IMR-90 (cell line): Measurements from ENCODE around the gene LMOD1. TPM values are rescaled to one million over a fixed set of nuclear protein-coding genes. Genes with fewer than 3 reads are reported as not detected.

ENCODE experiments used
- ATAC-seq: fragments of 200-7000 bp; cut with Tn5 transposase; 2 replicates; pipeline ENCODE4 v1.9.1; 2020; ENCODE audit warnings: low read depth, mild to moderate bottlenecking, moderate library complexity
- BruUV-seq: library from RNA; stranded (reverse); fragments of 400-500 nt; replicated peaks from 2 replicates; lab custom pipeline; 2021; lab: Mats Ljungman, UMichigan
- CTCF ChIA-PET: fragments of 300-600 bp; formaldehyde crosslinking; extraction: SDS; loops from one replicate; lab custom pipeline; 2021; ENCODE audit warnings: antibody characterized with exemption; lab: Yijun Ruan, JAX
- POLR2A ChIA-PET: fragments of 300-600 bp; sonication (Branson Sonifier 250); formaldehyde crosslinking; loops from one replicate; lab custom pipeline; 2022; ENCODE audit warnings: antibody characterized with exemption; ENCODE audit not compliant: unreplicated experiment; lab: Charles Lee
- DNase-seq: peaks from one replicate; pipeline ENCODE4 v3.0.0; 2013
- H2AFZ ChIP-seq: replicated peaks from 2 replicates; pipeline ENCODE3; 2013; ENCODE audit warnings: low read length, mild to moderate bottlenecking; ENCODE audit not compliant: poor library complexity
- H2AK5ac ChIP-seq: 2 replicates; pipeline ENCODE4 v1.6.1; 2013; ENCODE audit warnings: low read depth, low read length, inconsistent platforms
- H2AK9ac ChIP-seq: replicated peaks from 2 replicates; pipeline ENCODE3; 2013; ENCODE audit warnings: mild to moderate bottlenecking, low read depth, low read length, moderate library complexity; ENCODE audit not compliant: poor library complexity
- H2BK120ac ChIP-seq: 2 replicates; pipeline ENCODE4 v1.6.1; 2013; ENCODE audit warnings: low read depth, low read length, inconsistent platforms
- H2BK15ac ChIP-seq: 3 replicates; pipeline ENCODE4 v1.6.1; 2013; ENCODE audit warnings: low read depth, low read length, inconsistent platforms
- H2BK20ac ChIP-seq: 2 replicates; pipeline ENCODE4 v1.6.1; 2013; ENCODE audit warnings: low read depth, mild to moderate bottlenecking, inconsistent platforms, low read length, moderate library complexity
- H2BK5ac ChIP-seq: 2 replicates; pipeline ENCODE4 v1.6.1; 2013; ENCODE audit warnings: mild to moderate bottlenecking, low read depth, low read length, inconsistent platforms; ENCODE audit not compliant: poor library complexity, severe bottlenecking
- H3K14ac ChIP-seq: replicated peaks from 2 replicates; pipeline ENCODE4 v1.6.1; 2013; ENCODE audit warnings: low read depth, low read length, inconsistent platforms
- H3K18ac ChIP-seq: 2 replicates; pipeline ENCODE4 v1.6.1; 2013; ENCODE audit warnings: low read depth, low read length, control low read depth
- H3K23ac ChIP-seq: 2 replicates; pipeline ENCODE4 v1.6.1; 2013; ENCODE audit warnings: low read depth, low read length, inconsistent platforms
- H3K27ac ChIP-seq: 2 replicates; pipeline ENCODE4 v1.5.1; 2013; ENCODE audit warnings: mild to moderate bottlenecking, control low read depth, low read length; ENCODE audit not compliant: insufficient read depth
- H3K27me3 ChIP-seq: 2 replicates; pipeline ENCODE4 v1.6.1; 2013; ENCODE audit warnings: low read length; ENCODE audit not compliant: control insufficient read depth, insufficient read depth
- H3K36me3 ChIP-seq: 2 replicates; pipeline ENCODE4 v1.6.1; 2013; ENCODE audit warnings: low read length, mixed read lengths; ENCODE audit not compliant: control insufficient read depth, insufficient read depth
- H3K4ac ChIP-seq: 2 replicates; pipeline ENCODE4 v1.6.1; 2013; ENCODE audit warnings: low read depth, low read length, inconsistent platforms
- H3K4me1 ChIP-seq: 2 replicates; pipeline ENCODE4 v1.6.1; 2013; ENCODE audit warnings: low read length, mixed read lengths; ENCODE audit not compliant: control insufficient read depth, insufficient read depth
- H3K4me2 ChIP-seq: 2 replicates; pipeline ENCODE4 v1.6.1; 2013; ENCODE audit warnings: low read depth, mild to moderate bottlenecking, control low read depth, low read length, moderate library complexity
- H3K4me3 ChIP-seq: 2 replicates; pipeline ENCODE4 v1.5.1; 2013; ENCODE audit warnings: low read depth, mild to moderate bottlenecking, control low read depth, low read length, moderate library complexity; ENCODE audit not compliant: insufficient read depth
- H3K56ac ChIP-seq: 2 replicates; pipeline ENCODE4 v1.6.1; 2013; ENCODE audit warnings: low read length, inconsistent platforms; ENCODE audit not compliant: insufficient read depth; ENCODE audit errors: extremely low read depth
- H3K79me1 ChIP-seq, 2 experiments: 2 replicates each; pipeline ENCODE4 v1.6.1; 2013; ENCODE audit warnings: low read length in 2 of 2, inconsistent platforms in 1 of 2, low read depth in 1 of 2
- H3K9ac ChIP-seq: 2 replicates; pipeline ENCODE4 v1.6.1; 2013; ENCODE audit warnings: low read depth, low read length, control low read depth
- H3K9me1 ChIP-seq: 2 replicates; pipeline ENCODE4 v1.6.1; 2013; ENCODE audit warnings: low read length, inconsistent platforms; ENCODE audit not compliant: insufficient read depth
- H3K9me3 ChIP-seq: 2 replicates; pipeline ENCODE4 v1.6.1; 2013; ENCODE audit warnings: low read length; ENCODE audit not compliant: control insufficient read depth, insufficient read depth
- H4K20me1 ChIP-seq: 2 replicates; pipeline ENCODE4 v1.6.1; 2013; ENCODE audit warnings: low read length, inconsistent platforms; ENCODE audit not compliant: insufficient read depth
- H4K5ac ChIP-seq: 2 replicates; pipeline ENCODE4 v1.6.1; 2013; ENCODE audit warnings: mild to moderate bottlenecking, low read depth, low read length, control low read depth
- H4K8ac ChIP-seq, 2 experiments: 2 replicates each; pipeline ENCODE4 v1.6.1; 2013; ENCODE audit warnings: low read depth in 2 of 2, low read length in 2 of 2, control low read depth in 1 of 2, inconsistent platforms in 1 of 2
- H4K91ac ChIP-seq: 2 replicates; pipeline ENCODE4 v1.6.1; 2013; ENCODE audit warnings: low read depth, low read length, inconsistent platforms; ENCODE audit not compliant: insufficient read depth
- CTCF ChIP-seq: conservative IDR thresholded peaks from 2 replicates; pipeline ENCODE4 v1.5.1; 2012; ENCODE audit warnings: mild to moderate bottlenecking, low read depth, low read length, improper control_type of control experiment
- POLR2A ChIP-seq: IDR thresholded peaks from 2 replicates; pipeline ENCODE4 v1.6.1; 2012; ENCODE audit warnings: mild to moderate bottlenecking, low read depth, low read length
- SMC3 ChIP-seq: fragments of 150-350 bp; IDR thresholded peaks from 2 replicates; pipeline ENCODE4 v1.6.1; 2016; ENCODE audit warnings: low read depth, mild to moderate bottlenecking, antibody characterized with exemption, low read length, moderate library complexity
- WGBS, 2 experiments: methylation state at CpG; one replicate each; pipeline versions ENCODE4 v1.1.5 to v1.1.7; 2013; ENCODE audit warnings: missing lambda C conversion rate in 2 of 2; ENCODE audit not compliant: insufficient read length in 1 of 2; ENCODE audit errors: extremely low coverage in 2 of 2; 5-methylcytosine and 5-hydroxymethylcytosine counted together
- dilution Hi-C: fragments of 300-500 bp; cut with HindIII; formaldehyde crosslinking; loops from one replicate; pipeline ENCODE4 v1.14.3; 2018; ENCODE audit warnings: low sequenced_read_pairs; ENCODE audit not compliant: unreplicated experiment
- in situ Hi-C: fragments of 300-500 bp; cut with MboI; formaldehyde crosslinking; loops from 3 replicates; pipeline ENCODE4 v1.14.3; 2019; ENCODE audit warnings: low sequenced_read_pairs, inconsistent platforms, mixed read lengths
- intact Hi-C: fragments of 100-400 bp; cut with micrococcal nuclease; formaldehyde crosslinking; loops from 2 replicates; pipeline ENCODE4 v1.10.0; 2022
- polyA plus RNA-seq, 3 experiments: library from polyadenylated mRNA; depleted of rRNA; stranded (reverse); fragments of >200 nt; gene quantifications; 2 replicates each; pipeline ENCODE4 v1.2.3, GENCODE V29; 2012; ENCODE audit warnings: low replicate concordance in 1 of 3
- total RNA-seq: library from RNA; depleted of rRNA; stranded (reverse); fragments of >200 nt; gene quantifications from 2 replicates; pipeline ENCODE4 v1.2.3, GENCODE V29; 2012

The LMOD1 gene
- total and polyA plus RNA-seq, 2 of the 4 experiments (the other 2 are of a cell fraction), result 51.7 to 53.2 TPM

- Histone ChIP-seq H3K56ac (no peak overlapping the region), H2BK120ac (no peak overlapping the region), H3K79me1 (peaks cover 3 to 24% of the 10 kb centered on the region in 2 experiments; a peak in 3 of 4 replicates), H3K9me3 (no peaks in the 10 kb centered on the region), H3K4me1 (peaks cover 16% of the 10 kb centered on the region), H3K4me2 (no peak overlapping the region), H3K14ac (no peak overlapping the region), H3K27me3 (no peaks in the 10 kb centered on the region), H4K8ac (no peak overlapping the region), H2BK20ac (no peak overlapping the region), H3K9ac (no peak overlapping the region), H3K4ac (no peak overlapping the region), H2AK9ac (no peak overlapping the region), H2AFZ (no peak overlapping the region), H3K36me3 (peaks cover 14% of the 10 kb centered on the region), H3K23ac (no peak overlapping the region), H2AK5ac (no peak overlapping the region), H4K20me1 (no peaks in the 10 kb centered on the region), H4K91ac (no peak overlapping the region), H3K27ac (no peak overlapping the region), H3K4me3 (no peak overlapping the region), H3K18ac (no peak overlapping the region), H2BK15ac (no peak overlapping the region), H2BK5ac (no peak overlapping the region), H4K5ac (no peak overlapping the region), H3K9me1 (peaks cover 13% of the 10 kb centered on the region; the same call in 1 of the 2 replicates)
- in situ Hi-C loops, result loop anchor here (10.0 kb wide), 1 partner anchor 233 kb away; the partner anchor contains the start of gene GPR37L1
- intact Hi-C loops, result no loop called here
- 100% methylated on average over 1 of the region's 6 CpGs; no CpG with 5 or more reads in 1 of the 2 experiments for WGBS, 2 experiments
- ChIA-PET CTCF (no interaction called here), POLR2A (no interaction called here)
- DNase-seq (no peak), ATAC-seq (no peak)
- BruUV-seq, result no TSS peak
- TF ChIP-seq POLR2A (no peak), CTCF (no peak), SMC3 (no peak)
- dilution Hi-C loops, result no loop called here
Observed at GRCh38 chr1:201892211-201892610, 54.1 kb downstream of the LMOD1 start.
